Measurements from ENCODE around the gene CHRNE. TPM values are rescaled to one million over a fixed set of nuclear protein-coding genes. Genes with fewer than 3 reads are reported as not detected.

CHRNE gene
- total and polyA plus RNA-seq, 2 of the 8 experiments (the other 6 are each of a cell fraction or from before 2014, with no cell fraction given): 0.15 to 0.33 TPM

- Histone ChIP-seq H3K4ac (replicated peaks; ENCODE audit: insufficient read length, low read depth, low read length) (peak overlapping the region; percentile 97), H3K18ac (ENCODE audit: extremely low read depth, low read length) (peak overlapping the region; percentile 62; the same call in 1 of the 2 replicates), H3K23me2 (ENCODE audit: low read depth, low read length) (peaks cover 7% of the 10 kb centered on the region; the same call in 1 of the 2 replicates), H3K79me2 (ENCODE audit: control insufficient read depth in 1 of 2, insufficient read depth in 2 of 2, low read length in 2 of 2) (peaks cover 0 to 39% of the 10 kb centered on the region in 2 experiments; a peak in 2 of 4 replicates), H2BK15ac (ENCODE audit: low read length) (peak overlapping the region; percentile 95), H2BK12ac (ENCODE audit: low read depth, low read length) (peak overlapping the region; percentile 91; the same call in 1 of the 2 replicates), H3K27ac (ENCODE audit: low read depth, low read length) (no peak overlapping the region), H2BK20ac (ENCODE audit: low read length) (peak overlapping the region; percentile 97), H4K5ac (ENCODE audit: insufficient read length, low read depth, low read length) (no peak overlapping the region), H3K23ac (ENCODE audit: insufficient read length) (no peak overlapping the region), H4K8ac (ENCODE audit: extremely low read depth, insufficient read depth, low read length) (no peak overlapping the region), H3K36me3 (ENCODE audit: control insufficient read depth in 2 of 4, insufficient read depth in 4 of 4, low read length in 3 of 4) (no peaks in the 10 kb centered on the region), H3K9ac (replicated peaks in 1 of 4; ENCODE audit: extremely low read depth in 1 of 4, low read depth in 3 of 4, low read length in 3 of 4) (no peak overlapping the region), H3K4me1 (replicated peaks in 1 of 4; ENCODE audit: control insufficient read depth in 3 of 4, insufficient read depth in 4 of 4, low read length in 3 of 4) (peaks cover 26 to 46% (median 38%) of the 10 kb centered on the region in 4 experiments), H2AFZ (ENCODE audit: low read length) (no peak overlapping the region), H3K4me2 (ENCODE audit: insufficient read depth in 1 of 2, low read depth in 2 of 2, low read length in 2 of 2) (no peak overlapping the region; a peak in 1 of 4 replicates), H3K79me1 (ENCODE audit: low read depth, low read length) (peaks cover 12% of the 10 kb centered on the region), H4K20me1 (replicated peaks in 1 of 2; ENCODE audit: control insufficient read depth in 1 of 2, insufficient read depth in 2 of 2, low read length in 2 of 2) (peaks cover 0 to 1% of the 10 kb centered on the region in 2 experiments), H4K91ac (replicated peaks; ENCODE audit: insufficient read length, low read length) (peak overlapping the region; percentile 79), H3K4me3 (ENCODE audit: extremely low read depth in 1 of 4, insufficient read depth in 2 of 4, low read depth in 3 of 4, low read length in 4 of 4) (no peak overlapping the region), H2BK120ac (replicated peaks; ENCODE audit: low read depth, low read length) (peak overlapping the region; percentile 61), H2BK5ac (ENCODE audit: low read depth, low read length) (peak overlapping the region; percentile 95; the same call in 1 of the 2 replicates), H3K14ac (ENCODE audit: insufficient read length) (no peak overlapping the region), H3K9me3 (ENCODE audit: insufficient read depth in 2 of 2, low read depth in 1 of 2, low read length in 1 of 2) (no peaks in the 10 kb centered on the region), H3K27me3 (replicated peaks in 1 of 4; ENCODE audit: control insufficient read depth in 3 of 4, extremely low read depth in 1 of 4, insufficient read depth in 3 of 4, low read length in 3 of 4) (no peaks in the 10 kb centered on the region), H2AK5ac (ENCODE audit: low read depth, low read length) (peak overlapping the region; percentile 93; the same call in 1 of the 2 replicates), H3K56ac (replicated peaks; ENCODE audit: insufficient read length, low read depth, low read length) (no peak overlapping the region)
- DNase-seq (ENCODE audit: low read depth in 1 of 2, low spot score in 2 of 2) (no peak), FAIRE-seq (no peak)
- TF ChIP-seq NANOG (IDR thresholded peaks at IDR 0.05; ENCODE audit: insufficient read depth, low read depth, low read length, poor library complexity, severe bottlenecking): no peak
- TF ChIP-seq CTCF (IDR thresholded peaks at IDR 0.05; ENCODE audit: control extremely low read depth in 1 of 3, insufficient read depth in 1 of 3, low read depth in 1 of 3, low read length in 3 of 3): no peak
- TF ChIP-seq MAFK (IDR thresholded peaks at IDR 0.05; ENCODE audit: low read depth, low read length): no peak
- no peak for TF ChIP-seq KDM1A (IDR thresholded peaks at IDR 0.05; ENCODE audit: borderline replicate concordance, low read length)
- CTCF ChIA-PET (ENCODE audit: partially characterized antibody): interaction anchor here (1.1 to 3.5 kb wide), 8 partner anchors 11 to 290 kb away, joined by 3 to 15 read pairs (median 6); no protein-coding TSS in a partner anchor
- POLR2A ChIA-PET (ENCODE audit: partially characterized antibody): interaction anchor here (0.7 to 1.6 kb wide), 2 partner anchors 91 to 148 kb away, joined by 3 read pairs; partner anchors contain the start of gene PFN1
- 95% methylated on average over 7 of the region's 7 CpGs; no CpG with 5 or more reads in 1 of the 2 experiments for WGBS, 2 experiments (ENCODE audit: extremely low coverage in 1 of 2, insufficient coverage in 1 of 2, insufficient read length in 1 of 2, insufficient replicate concordance in 2 of 2, low coverage in 1 of 2, low lambda C conversion rate in 2 of 2, missing lambda C conversion rate in 1 of 2)
These were observed 46.0 kb downstream of the CHRNE start for GRCh38 chr17:4856937-4857314.

Data from H1 (cell line).